ENCODE results near the gene SGSM1.
"Not testable (repeated sequence)": the region's sequence is repeated elsewhere in the genome, so short reads cannot be mapped to it uniquely, and the experiment has no call there.

SGSM1 gene

GRCh38 chr22:24907101-24907500 is 101.1 kb downstream of the SGSM1 start:
- DNase-seq: not testable (repeated sequence)

GRCh38 chr22:24920029-24920428 is 114.0 kb downstream of the SGSM1 start:
- no peak for DNase-seq

- no peak for DNase-seq
Observed at GRCh38 chr22:24925586-24926427, 119.8 kb downstream of the SGSM1 start.

GRCh38 chr22:24926428-24926725 is 120.4 kb downstream of the SGSM1 start:
- no peak for DNase-seq

- DNase-seq: no peak
Observed at GRCh38 chr22:24926849-24927579, 121.0 kb downstream of the SGSM1 start.

- no peak for DNase-seq
Observed at GRCh38 chr22:24928322-24928721, 122.3 kb downstream of the SGSM1 start.

GRCh38 chr22:24930678-24931077 is 124.7 kb downstream of the SGSM1 start:
- DNase-seq: no peak

- DNase-seq: no peak
Observed at GRCh38 chr22:24935771-24936483, 129.9 kb downstream of the SGSM1 start.

GRCh38 chr22:24937114-24937513 is 131.1 kb downstream of the SGSM1 start:
- no peak for DNase-seq

- DNase-seq: peak; percentile 50
Observed at GRCh38 chr22:24938741-24939341, 132.8 kb downstream of the SGSM1 start.

GRCh38 chr22:24942301-24942700 is 136.3 kb downstream of the SGSM1 start:
- no peak for DNase-seq

- no peak for DNase-seq
Observed at GRCh38 chr22:24944217-24944937, 138.4 kb downstream of the SGSM1 start.

- no peak for DNase-seq
Observed at GRCh38 chr22:24945430-24945829, 139.4 kb downstream of the SGSM1 start.

GRCh38 chr22:24947383-24947782 is 141.4 kb downstream of the SGSM1 start:
- no peak for DNase-seq

GRCh38 chr22:24947881-24948280 is 141.9 kb downstream of the SGSM1 start:
- no peak for DNase-seq

GRCh38 chr22:24948356-24949202 is 142.6 kb downstream of the SGSM1 start:
- DNase-seq: no peak

- DNase-seq: peak; percentile 26
Observed at GRCh38 chr22:24950272-24950902, 144.4 kb downstream of the SGSM1 start.

GRCh38 chr22:24951942-24952836 is 146.2 kb downstream of the SGSM1 start, which contains the start of gene KIAA1671:
Gene KIAA1671, plus strand, starts transcription at chr22:24952716. Its CDS starts 75,284 bp downstream, at chr22:25028000.
- DNase-seq: peak; percentile 91

- peak; percentile 80 for DNase-seq
Observed at GRCh38 chr22:24952837-24953383, 146.9 kb downstream of the SGSM1 start.

Data from retina (tissue), 1 donor.